OCI-LY7 (cell line): ENCODE results near the gene SUSD4. TPM values are rescaled to one million over a fixed set of nuclear protein-coding genes. Genes with fewer than 3 reads are reported as not detected.

Experiments used
- BruUV-seq: library from RNA; stranded (reverse); fragments of 400-500 nt; replicated peaks from 2 replicates; lab custom pipeline; 2021; lab: Mats Ljungman, UMichigan
- CTCF ChIA-PET: fragments of 300-600 bp; sonication (Branson Sonifier 250); formaldehyde crosslinking; loops from one replicate; lab custom pipeline; 2022; ENCODE audit warnings: antibody characterized with exemption; ENCODE audit not compliant: unreplicated experiment; lab: Charles Lee
- POLR2A ChIA-PET: fragments of 300-600 bp; sonication (Branson Sonifier 250); formaldehyde crosslinking; loops from one replicate; lab custom pipeline; 2022; ENCODE audit warnings: antibody characterized with exemption; lab: Charles Lee
- DNase-seq: peaks from one replicate; pipeline ENCODE4 v3.0.0-alpha.2; 2015; ENCODE audit warnings: low spot score
- H2AFZ ChIP-seq: fragments of 200-600 bp; sonication (generic), shearing (Covaris generic); 2 replicates; pipeline ENCODE4 v1.6.1; 2014; ENCODE audit warnings: mild to moderate bottlenecking, antibody characterized with exemption, low read length, moderate library complexity
- H3K27ac ChIP-seq: fragments of 200-600 bp; sonication (generic); 2 replicates; pipeline ENCODE4 v1.5.1; 2014; ENCODE audit warnings: mixed run types, low read depth, mild to moderate bottlenecking, moderate library complexity, low read length, inconsistent platforms; ENCODE audit not compliant: poor library complexity, severe bottlenecking
- H3K36me3 ChIP-seq: fragments of 200-600 bp; sonication (generic); 2 replicates; pipeline ENCODE4 v1.6.1; 2014; ENCODE audit warnings: mild to moderate bottlenecking, antibody characterized with exemption, low read length, moderate library complexity, mixed read lengths; ENCODE audit not compliant: insufficient read depth
- H3K4me1 ChIP-seq: fragments of 200-600 bp; sonication (generic); 2 replicates; pipeline ENCODE4 v1.5.1; 2014; ENCODE audit warnings: mild to moderate bottlenecking, low read length; ENCODE audit not compliant: insufficient read depth, poor library complexity, severe bottlenecking
- H3K4me2 ChIP-seq: fragments of 200-600 bp; sonication (generic); 2 replicates; pipeline ENCODE4 v1.6.1; 2014; ENCODE audit warnings: mild to moderate bottlenecking, low read length
- H3K4me3 ChIP-seq: fragments of 200-600 bp; sonication (generic); 2 replicates; pipeline ENCODE4 v1.5.1; 2014; ENCODE audit warnings: mild to moderate bottlenecking, low read depth, low read length; ENCODE audit not compliant: poor library complexity, severe bottlenecking
- H3K79me2 ChIP-seq: fragments of 200-600 bp; sonication (generic); 2 replicates; pipeline ENCODE4 v1.6.1; 2016; ENCODE audit warnings: low read depth, mild to moderate bottlenecking, low read length, moderate library complexity, mixed read lengths; ENCODE audit not compliant: insufficient read depth
- H3K9me2 ChIP-seq: fragments of 200-600 bp; sonication (generic); 2 replicates; pipeline ENCODE4 v1.6.1; 2016; ENCODE audit warnings: mild to moderate bottlenecking, low read length, mixed read lengths; ENCODE audit not compliant: insufficient read depth
- H3K9me3 ChIP-seq: fragments of 200-600 bp; sonication (generic); 2 replicates; pipeline ENCODE4 v1.6.1; 2014; ENCODE audit warnings: mild to moderate bottlenecking, mixed run types, low read length, mixed read lengths
- H4K20me1 ChIP-seq: fragments of 200-600 bp; sonication (generic); 2 replicates; pipeline ENCODE4 v1.6.1; 2014; ENCODE audit warnings: mild to moderate bottlenecking, antibody characterized with exemption, low read length, moderate library complexity, mixed read lengths; ENCODE audit not compliant: insufficient read depth
- EZH2phosphoT487 ChIP-seq: fragments of 200-600 bp; sonication (generic); IDR thresholded peaks from 2 replicates; pipeline ENCODE4 v1.6.1; 2018; ENCODE audit warnings: low read depth, borderline replicate concordance, mild to moderate bottlenecking, mixed run types, antibody characterized with exemption, low read length, moderate library complexity, mixed read lengths
- intact Hi-C: fragments of 100-400 bp; cut with micrococcal nuclease; formaldehyde crosslinking; loops from one replicate; pipeline ENCODE4 v1.10.0; 2022; ENCODE audit not compliant: unreplicated experiment
- total RNA-seq, 2 experiments: library from RNA; depleted of rRNA in 1 of 2; stranded (reverse); fragments of >200 nt in 1 of 2; shearing (Covaris generic) in 1 of 2; gene quantifications; 2 replicates each; pipeline ENCODE4 v1.2.3, GENCODE V29; 2014 to 2022
- TF ChIP-seq, protein P1 (sequence below): fragments of 200-600 bp; sonication (generic); conservative IDR thresholded peaks from 2 replicates; pipeline ENCODE4 v1.5.1; 2014; ENCODE audit warnings: mild to moderate bottlenecking, antibody characterized with exemption, low read length, moderate library complexity, mixed read lengths

Gene SUSD4
- total RNA-seq, 2 experiments from 2014 or later: 0.42 TPM; not detected in 1

DNA sequence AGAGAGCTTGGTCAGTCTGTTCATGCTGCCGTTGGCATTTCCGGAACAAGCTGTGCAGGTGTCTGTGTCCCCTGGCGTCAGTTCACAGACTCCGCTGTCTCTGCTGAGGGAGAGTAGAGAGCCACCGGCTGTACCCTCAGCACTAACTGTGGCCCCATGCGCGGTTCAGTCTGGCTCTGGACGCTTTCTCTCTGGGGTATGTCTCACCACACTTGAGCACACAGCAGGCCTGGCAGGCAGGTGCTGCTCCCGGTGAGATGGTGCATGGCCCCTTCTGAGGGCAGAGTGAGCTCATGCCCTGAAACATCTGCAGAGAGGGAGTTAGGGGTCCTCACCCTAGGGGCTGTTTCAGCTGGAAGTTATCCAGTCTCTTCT lies 161.0 kb downstream of the SUSD4 start:
- ChIA-PET CTCF (interaction anchor here (0.7 kb wide), 1 partner anchor 113 kb away, joined by 6 read pairs; no protein-coding TSS in a partner anchor), POLR2A (no interaction called here)
- no peaks in the 10 kb centered on the region for H3K9me3 ChIP-seq
- TF ChIP-seq, protein P1, sequence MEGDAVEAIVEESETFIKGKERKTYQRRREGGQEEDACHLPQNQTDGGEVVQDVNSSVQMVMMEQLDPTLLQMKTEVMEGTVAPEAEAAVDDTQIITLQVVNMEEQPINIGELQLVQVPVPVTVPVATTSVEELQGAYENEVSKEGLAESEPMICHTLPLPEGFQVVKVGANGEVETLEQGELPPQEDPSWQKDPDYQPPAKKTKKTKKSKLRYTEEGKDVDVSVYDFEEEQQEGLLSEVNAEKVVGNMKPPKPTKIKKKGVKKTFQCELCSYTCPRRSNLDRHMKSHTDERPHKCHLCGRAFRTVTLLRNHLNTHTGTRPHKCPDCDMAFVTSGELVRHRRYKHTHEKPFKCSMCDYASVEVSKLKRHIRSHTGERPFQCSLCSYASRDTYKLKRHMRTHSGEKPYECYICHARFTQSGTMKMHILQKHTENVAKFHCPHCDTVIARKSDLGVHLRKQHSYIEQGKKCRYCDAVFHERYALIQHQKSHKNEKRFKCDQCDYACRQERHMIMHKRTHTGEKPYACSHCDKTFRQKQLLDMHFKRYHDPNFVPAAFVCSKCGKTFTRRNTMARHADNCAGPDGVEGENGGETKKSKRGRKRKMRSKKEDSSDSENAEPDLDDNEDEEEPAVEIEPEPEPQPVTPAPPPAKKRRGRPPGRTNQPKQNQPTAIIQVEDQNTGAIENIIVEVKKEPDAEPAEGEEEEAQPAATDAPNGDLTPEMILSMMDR: no peak
- H3K4me1 ChIP-seq: no peaks in the 10 kb centered on the region
- no peak overlapping the region for H3K4me3 ChIP-seq
- no peaks in the 10 kb centered on the region for H3K79me2 ChIP-seq
- no peaks in the 10 kb centered on the region for H3K9me2 ChIP-seq
- H3K27ac ChIP-seq: no peak overlapping the region
- no peak overlapping the region for H2AFZ ChIP-seq
- no peak for DNase-seq
- intact Hi-C loops: no loop called here
- no TSS peak for BruUV-seq
- no peaks in the 10 kb centered on the region for H3K36me3 ChIP-seq
- no peak overlapping the region for H3K4me2 ChIP-seq
- H4K20me1 ChIP-seq: no peaks in the 10 kb centered on the region

DNA sequence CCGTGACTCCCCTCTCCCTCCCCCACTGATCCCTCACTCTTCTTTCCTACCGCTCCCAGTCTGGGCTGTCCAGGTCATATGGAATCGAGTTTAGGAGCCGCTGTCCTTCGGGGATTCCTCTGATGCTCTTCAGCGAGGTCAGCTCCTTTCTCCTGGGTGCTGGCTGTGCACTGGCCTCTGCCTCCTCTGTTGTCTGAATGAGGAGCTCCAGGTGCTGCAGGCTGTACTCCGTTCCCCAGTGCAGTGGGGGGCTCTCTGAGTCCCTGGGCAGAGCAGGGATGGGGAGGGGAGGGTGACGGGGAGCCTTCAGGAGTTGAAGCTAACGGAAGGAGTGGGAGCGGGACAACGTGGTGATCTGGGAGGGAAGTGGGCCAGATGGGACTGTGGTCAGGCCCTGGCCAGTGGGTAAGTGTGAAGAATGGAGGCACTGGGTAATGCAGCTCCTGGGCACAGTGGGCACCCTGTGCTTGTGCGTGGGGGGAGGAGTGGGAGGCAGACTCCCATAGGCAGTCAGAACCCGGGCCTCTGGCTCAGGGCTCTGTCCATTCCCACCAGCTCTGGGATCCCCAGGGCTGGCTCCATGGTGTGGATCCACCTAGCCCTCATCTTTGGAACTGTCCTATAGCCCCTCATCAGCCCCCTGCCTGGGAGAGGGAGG lies 161.5 kb downstream of the SUSD4 start:
- Histone ChIP-seq H3K4me2 (no peak overlapping the region), H3K9me2 (no peaks in the 10 kb centered on the region), H3K79me2 (no peaks in the 10 kb centered on the region), H4K20me1 (no peaks in the 10 kb centered on the region), H3K36me3 (no peaks in the 10 kb centered on the region), H3K27ac (no peak overlapping the region), H3K9me3 (no peaks in the 10 kb centered on the region), H2AFZ (no peak overlapping the region), H3K4me3 (no peak overlapping the region), H3K4me1 (no peaks in the 10 kb centered on the region)
- no TSS peak for BruUV-seq
- ChIA-PET CTCF (interaction anchor here (0.7 kb wide), 1 partner anchor 113 kb away, joined by 6 read pairs; no protein-coding TSS in a partner anchor), POLR2A (no interaction called here)
- no peak for DNase-seq
- intact Hi-C loops: no loop called here
- TF ChIP-seq, protein P1: no peak
- no peak for TF ChIP-seq EZH2phosphoT487

DNA sequence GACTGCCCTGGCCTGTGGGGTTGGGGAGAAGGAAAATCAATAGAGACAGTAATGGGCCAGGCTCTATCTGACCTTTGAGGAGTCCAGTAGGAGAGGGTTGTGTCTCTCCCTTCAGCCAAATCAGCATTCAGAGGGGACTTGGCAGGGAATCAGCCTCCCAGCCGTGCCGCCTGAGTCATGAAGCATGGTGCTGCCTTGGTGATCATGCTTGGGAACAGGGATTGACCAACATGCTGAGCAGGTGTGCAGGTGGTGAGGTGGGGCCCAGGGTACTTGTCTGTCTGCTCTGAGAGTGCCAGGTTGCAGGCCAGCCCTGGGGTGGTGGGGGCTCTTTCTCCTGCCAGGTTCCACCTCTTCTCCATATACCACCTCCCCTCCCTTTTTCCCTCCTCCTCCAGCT lies 162.0 kb downstream of the SUSD4 start:
- Histone ChIP-seq H3K36me3 (no peaks in the 10 kb centered on the region), H3K4me2 (no peak overlapping the region), H3K79me2 (no peaks in the 10 kb centered on the region), H3K4me1 (no peaks in the 10 kb centered on the region), H4K20me1 (no peaks in the 10 kb centered on the region), H3K27ac (no peak overlapping the region), H3K9me3 (no peaks in the 10 kb centered on the region), H2AFZ (no peak overlapping the region), H3K9me2 (no peaks in the 10 kb centered on the region), H3K4me3 (no peak overlapping the region)
- CTCF ChIA-PET: no interaction called here
- POLR2A ChIA-PET: no interaction called here
- no peak for DNase-seq
- TF ChIP-seq EZH2phosphoT487: no peak
- TF ChIP-seq, protein P1: no peak
- BruUV-seq: no TSS peak
- intact Hi-C loops: no loop called here
